HCT116 (cell line): ENCODE data around the gene DBNL. TPM values are rescaled to one million over a fixed set of nuclear protein-coding genes. Genes with fewer than 3 reads are reported as not detected.

Experiments
- ATAC-seq: fragments of 200-7000 bp; cut with Tn5 transposase; 2 replicates; pipeline ENCODE4 v1.9.1; 2020; ENCODE audit warnings: mild to moderate bottlenecking, moderate library complexity
- BruUV-seq: library from RNA; stranded (reverse); fragments of 400-500 nt; replicated peaks from 2 replicates; lab custom pipeline; 2021; lab: Mats Ljungman, UMichigan
- CTCF ChIA-PET: fragments of 300-600 bp; sonication (Branson Sonifier 250); formaldehyde crosslinking; loops from one replicate; lab custom pipeline; 2021; ENCODE audit warnings: antibody characterized with exemption; lab: Charles Lee
- POLR2A ChIA-PET: fragments of 300-600, 350-600 bp; sonication (Branson Sonifier 250); formaldehyde crosslinking; loops from one replicate; lab custom pipeline; 2021; ENCODE audit warnings: antibody characterized with exemption; lab: Charles Lee
- RAD21 ChIA-PET, 2 experiments: fragments of 300-600 bp; sonication (Branson Sonifier 250); formaldehyde crosslinking; loops; one replicate each; lab custom pipeline; 2023; ENCODE audit warnings: low total read pairs in 2 of 2; ENCODE audit not compliant: uncharacterized antibody in 2 of 2, unreplicated experiment in 2 of 2, low non-redundant PET in 1 of 2; lab: Charles Lee
- DNase-seq: peaks from one replicate; pipeline ENCODE4 v3.0.0-alpha.2; 2010; ENCODE audit warnings: low read depth, low spot score
- H2AFZ ChIP-seq: fragments of 200-600 bp; shearing (Covaris generic), sonication (generic); 2 replicates; pipeline ENCODE4 v1.6.1; 2017; ENCODE audit warnings: low read depth, mixed run types, mixed read lengths, antibody characterized with exemption, low read length; ENCODE audit not compliant: poor library complexity, severe bottlenecking
- H3K27ac ChIP-seq: 2 replicates; pipeline ENCODE4 v1.5.1; 2012; ENCODE audit warnings: low read depth, low read length
- H3K27me3 ChIP-seq: fragments of 200-600 bp; sonication (generic); 2 replicates; pipeline ENCODE4 v1.6.1; 2016; ENCODE audit warnings: mixed run types, low read length, mixed read lengths; ENCODE audit not compliant: insufficient read depth
- H3K36me3 ChIP-seq, 2 experiments: fragments of 200-500 bp in 1 of 2; fragments of 200-600 bp in 1 of 2; sonication (Bioruptor generic) in 1 of 2; sonication (generic) in 1 of 2; 2 replicates each; pipeline versions ENCODE4 v1.5.1 to v1.6.1; 2014 to 2016; ENCODE audit warnings: low read length in 2 of 2, inconsistent platforms in 1 of 2, mixed read lengths in 1 of 2, mixed run types in 1 of 2; ENCODE audit not compliant: insufficient read depth in 2 of 2, control insufficient read depth in 1 of 2
- H3K4me1 ChIP-seq, 2 experiments: fragments of 200-600 bp in 1 of 2; sonication (generic) in 1 of 2; 2 replicates each; pipeline versions ENCODE4 v1.5.1 to v1.6.1; 2012 to 2017; ENCODE audit warnings: low read length in 2 of 2, inconsistent platforms in 1 of 2, mild to moderate bottlenecking in 1 of 2, mixed read lengths in 1 of 2, mixed run types in 1 of 2, moderate library complexity in 1 of 2; ENCODE audit not compliant: insufficient read depth in 2 of 2, control insufficient read depth in 1 of 2
- H3K4me2 ChIP-seq: fragments of 200-600 bp; sonication (generic); 2 replicates; pipeline ENCODE4 v1.6.1; 2017; ENCODE audit warnings: mixed run types, low read length, mixed read lengths
- H3K4me3 ChIP-seq, 2 experiments: fragments of 200-600 bp in 1 of 2; sonication (generic) in 1 of 2; replicated peaks in 1 of 2; 2 replicates each; pipeline ENCODE4 v1.5.1; 2011 to 2016; ENCODE audit warnings: low read length in 2 of 2, control low read depth in 1 of 2, low read depth in 1 of 2, mild to moderate bottlenecking in 1 of 2, mixed read lengths in 1 of 2, mixed run types in 1 of 2
- H3K79me2 ChIP-seq: fragments of 200-600 bp; sonication (generic); 2 replicates; pipeline ENCODE4 v1.6.1; 2017; ENCODE audit warnings: mild to moderate bottlenecking, mixed run types, low read length, moderate library complexity, mixed read lengths; ENCODE audit not compliant: insufficient read depth
- H3K9ac ChIP-seq: fragments of 200-600 bp; sonication (generic); 2 replicates; pipeline ENCODE4 v1.6.1; 2016; ENCODE audit warnings: low read length, mixed read lengths
- H3K9me2 ChIP-seq: fragments of 200-600 bp; sonication (generic), shearing (Covaris generic); 2 replicates; pipeline ENCODE4 v1.6.1; 2017; ENCODE audit warnings: mixed run types, mild to moderate bottlenecking, moderate library complexity; ENCODE audit not compliant: insufficient read depth
- H3K9me3 ChIP-seq, 2 experiments: fragments of 200-500 bp in 1 of 2; fragments of 200-600 bp in 1 of 2; sonication (Bioruptor generic) in 1 of 2; sonication (generic) in 1 of 2; 2 replicates each; pipeline ENCODE4 v1.6.1; 2014 to 2017; ENCODE audit warnings: low read length in 2 of 2, mixed read lengths in 2 of 2, inconsistent platforms in 1 of 2, low read depth in 1 of 2, mild to moderate bottlenecking in 1 of 2, mixed run types in 1 of 2, moderate library complexity in 1 of 2; ENCODE audit not compliant: control insufficient read depth in 1 of 2, insufficient read depth in 1 of 2
- H4K20me1 ChIP-seq: fragments of 200-600 bp; sonication (generic), shearing (Covaris generic); 2 replicates; pipeline ENCODE4 v1.6.1; 2017; ENCODE audit warnings: mixed run types, mild to moderate bottlenecking, moderate library complexity; ENCODE audit not compliant: insufficient read depth
- CBX3 ChIP-seq: IDR thresholded peaks from 2 replicates; pipeline ENCODE4 v1.6.1; 2012; ENCODE audit warnings: low read depth
- CEBPB ChIP-seq: IDR thresholded peaks from 2 replicates; pipeline ENCODE4 v1.6.1; 2012; ENCODE audit warnings: low read depth
- EGR1 ChIP-seq: IDR thresholded peaks from 2 replicates; pipeline ENCODE4 v1.6.1; 2012; ENCODE audit warnings: low read depth
- ELF1 ChIP-seq: IDR thresholded peaks from 2 replicates; pipeline ENCODE4 v1.6.1; 2012; ENCODE audit warnings: low read depth, borderline replicate concordance
- EZH2phosphoT487 ChIP-seq: fragments of 200-600 bp; IDR thresholded peaks from 2 replicates; pipeline ENCODE4 v1.6.1; 2018; ENCODE audit warnings: antibody characterized with exemption, borderline replicate concordance
- FOSL1 ChIP-seq: IDR thresholded peaks from 2 replicates; pipeline ENCODE4 v1.6.1; 2012; ENCODE audit warnings: low read depth
- JUND ChIP-seq: IDR thresholded peaks from 2 replicates; pipeline ENCODE4 v1.6.1; 2012
- POLR2A ChIP-seq: IDR thresholded peaks from 2 replicates; pipeline ENCODE4 v1.7.0; 2011; ENCODE audit warnings: borderline replicate concordance; ENCODE audit not compliant: insufficient read depth, insufficient read length; ENCODE audit errors: extremely low read depth
- POLR2AphosphoS5 ChIP-seq: IDR thresholded peaks from 2 replicates; pipeline ENCODE4 v1.6.1; 2011; ENCODE audit warnings: mild to moderate bottlenecking, low read depth, low read length, moderate library complexity
- RAD21 ChIP-seq: IDR thresholded peaks from 2 replicates; pipeline ENCODE4 v1.6.1; 2012; ENCODE audit warnings: low read depth, mild to moderate bottlenecking
- SIN3A ChIP-seq: IDR thresholded peaks from 2 replicates; pipeline ENCODE4 v1.6.1; 2012; ENCODE audit warnings: low read depth
- SP1 ChIP-seq: IDR thresholded peaks from 2 replicates; pipeline ENCODE4 v1.6.1; 2012; ENCODE audit warnings: low read depth
- SRF ChIP-seq: IDR thresholded peaks from 2 replicates; pipeline ENCODE4 v1.6.1; 2012; ENCODE audit warnings: low read depth
- YY1 ChIP-seq: IDR thresholded peaks from 2 replicates; pipeline ENCODE4 v1.6.1; 2011; ENCODE audit warnings: low read length, low read depth, moderate library complexity, mild to moderate bottlenecking; ENCODE audit not compliant: insufficient replicate concordance; ENCODE audit errors: extremely low read depth
- ZFX ChIP-seq: fragments of 450-650 bp; IDR thresholded peaks from 2 replicates; pipeline ENCODE4 v1.6.1; 2017
- intact Hi-C: fragments of 100-400 bp; cut with micrococcal nuclease; formaldehyde crosslinking; loops from 2 replicates; pipeline ENCODE4 v1.10.0; 2022
- total RNA-seq: library from RNA; stranded (reverse); gene quantifications from one replicate; pipeline ENCODE4 v1.2.1, GENCODE V29; 2021; ENCODE audit not compliant: unreplicated experiment
- TF ChIP-seq, protein P1 (sequence below): IDR thresholded peaks from 2 replicates; pipeline ENCODE4 v1.6.1; 2011; ENCODE audit warnings: mild to moderate bottlenecking, low read length, moderate library complexity; ENCODE audit not compliant: insufficient replicate concordance; ENCODE audit errors: extremely low read depth
- TF ChIP-seq, protein P2 (sequence below): IDR thresholded peaks from 2 replicates; pipeline ENCODE4 v1.6.1; 2012; ENCODE audit warnings: low read depth
- TF ChIP-seq, protein P3 (sequence below): IDR thresholded peaks from 2 replicates; pipeline ENCODE4 v1.6.1; 2012
- TF ChIP-seq, protein P4 (sequence below): IDR thresholded peaks from 2 replicates; pipeline ENCODE4 v1.6.1; 2012

DBNL gene
- total RNA-seq, 1 experiment from 2014 or later = 39.4 TPM

DNA sequence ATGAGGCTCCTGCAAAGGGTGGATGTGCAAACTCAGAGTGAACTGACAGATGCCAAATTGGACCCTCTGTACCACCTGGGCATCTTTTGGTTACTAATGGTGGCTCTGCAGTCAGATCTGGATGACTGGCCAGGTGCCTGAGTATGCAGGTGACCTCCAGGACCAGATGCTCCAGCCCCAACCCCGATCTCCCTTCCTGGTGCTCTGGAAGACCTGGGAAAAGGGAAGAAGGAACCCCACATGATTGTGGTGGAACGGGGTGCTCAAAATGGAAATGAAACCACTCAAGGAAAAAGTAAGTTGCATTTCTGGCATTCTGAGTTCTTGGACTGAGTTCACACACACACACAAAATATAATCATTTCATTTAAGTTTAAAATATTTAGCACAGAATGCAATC lies 49.9 kb downstream of the DBNL start:
- no peak overlapping the region for H2AFZ ChIP-seq
- no peak overlapping the region for H3K4me2 ChIP-seq
- ChIA-PET RAD21 (no interaction called here), POLR2A (no interaction called here), CTCF (no interaction called here)
- H3K36me3 ChIP-seq = no peaks in the 10 kb centered on the region
- no peaks in the 10 kb centered on the region for H3K79me2 ChIP-seq
- no TSS peak for BruUV-seq
- no peak overlapping the region for H3K9ac ChIP-seq
- no peaks in the 10 kb centered on the region for H3K9me3 ChIP-seq
- intact Hi-C loops = no loop called here
- H3K9me2 ChIP-seq = no peaks in the 10 kb centered on the region
- no peak for ATAC-seq
- no peak overlapping the region for H3K4me3 ChIP-seq
- no peak overlapping the region for H3K27ac ChIP-seq
- no peaks in the 10 kb centered on the region for H3K27me3 ChIP-seq
- TF ChIP-seq, protein P1, sequence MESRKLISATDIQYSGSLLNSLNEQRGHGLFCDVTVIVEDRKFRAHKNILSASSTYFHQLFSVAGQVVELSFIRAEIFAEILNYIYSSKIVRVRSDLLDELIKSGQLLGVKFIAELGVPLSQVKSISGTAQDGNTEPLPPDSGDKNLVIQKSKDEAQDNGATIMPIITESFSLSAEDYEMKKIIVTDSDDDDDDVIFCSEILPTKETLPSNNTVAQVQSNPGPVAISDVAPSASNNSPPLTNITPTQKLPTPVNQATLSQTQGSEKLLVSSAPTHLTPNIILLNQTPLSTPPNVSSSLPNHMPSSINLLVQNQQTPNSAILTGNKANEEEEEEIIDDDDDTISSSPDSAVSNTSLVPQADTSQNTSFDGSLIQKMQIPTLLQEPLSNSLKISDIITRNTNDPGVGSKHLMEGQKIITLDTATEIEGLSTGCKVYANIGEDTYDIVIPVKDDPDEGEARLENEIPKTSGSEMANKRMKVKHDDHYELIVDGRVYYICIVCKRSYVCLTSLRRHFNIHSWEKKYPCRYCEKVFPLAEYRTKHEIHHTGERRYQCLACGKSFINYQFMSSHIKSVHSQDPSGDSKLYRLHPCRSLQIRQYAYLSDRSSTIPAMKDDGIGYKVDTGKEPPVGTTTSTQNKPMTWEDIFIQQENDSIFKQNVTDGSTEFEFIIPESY = no peak
- TF ChIP-seq, protein P2, sequence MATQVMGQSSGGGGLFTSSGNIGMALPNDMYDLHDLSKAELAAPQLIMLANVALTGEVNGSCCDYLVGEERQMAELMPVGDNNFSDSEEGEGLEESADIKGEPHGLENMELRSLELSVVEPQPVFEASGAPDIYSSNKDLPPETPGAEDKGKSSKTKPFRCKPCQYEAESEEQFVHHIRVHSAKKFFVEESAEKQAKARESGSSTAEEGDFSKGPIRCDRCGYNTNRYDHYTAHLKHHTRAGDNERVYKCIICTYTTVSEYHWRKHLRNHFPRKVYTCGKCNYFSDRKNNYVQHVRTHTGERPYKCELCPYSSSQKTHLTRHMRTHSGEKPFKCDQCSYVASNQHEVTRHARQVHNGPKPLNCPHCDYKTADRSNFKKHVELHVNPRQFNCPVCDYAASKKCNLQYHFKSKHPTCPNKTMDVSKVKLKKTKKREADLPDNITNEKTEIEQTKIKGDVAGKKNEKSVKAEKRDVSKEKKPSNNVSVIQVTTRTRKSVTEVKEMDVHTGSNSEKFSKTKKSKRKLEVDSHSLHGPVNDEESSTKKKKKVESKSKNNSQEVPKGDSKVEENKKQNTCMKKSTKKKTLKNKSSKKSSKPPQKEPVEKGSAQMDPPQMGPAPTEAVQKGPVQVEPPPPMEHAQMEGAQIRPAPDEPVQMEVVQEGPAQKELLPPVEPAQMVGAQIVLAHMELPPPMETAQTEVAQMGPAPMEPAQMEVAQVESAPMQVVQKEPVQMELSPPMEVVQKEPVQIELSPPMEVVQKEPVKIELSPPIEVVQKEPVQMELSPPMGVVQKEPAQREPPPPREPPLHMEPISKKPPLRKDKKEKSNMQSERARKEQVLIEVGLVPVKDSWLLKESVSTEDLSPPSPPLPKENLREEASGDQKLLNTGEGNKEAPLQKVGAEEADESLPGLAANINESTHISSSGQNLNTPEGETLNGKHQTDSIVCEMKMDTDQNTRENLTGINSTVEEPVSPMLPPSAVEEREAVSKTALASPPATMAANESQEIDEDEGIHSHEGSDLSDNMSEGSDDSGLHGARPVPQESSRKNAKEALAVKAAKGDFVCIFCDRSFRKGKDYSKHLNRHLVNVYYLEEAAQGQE = no peak
- TF ChIP-seq ELF1 (no peak), POLR2A (no peak), CBX3 (no peak), ZFX (no peak), JUND (no peak), SRF (no peak), EGR1 (no peak), RAD21 (no peak), FOSL1 (no peak), YY1 (no peak), SIN3A (no peak), POLR2AphosphoS5 (no peak), CEBPB (no peak), SP1 (no peak), EZH2phosphoT487 (no peak)
- TF ChIP-seq, protein P3, sequence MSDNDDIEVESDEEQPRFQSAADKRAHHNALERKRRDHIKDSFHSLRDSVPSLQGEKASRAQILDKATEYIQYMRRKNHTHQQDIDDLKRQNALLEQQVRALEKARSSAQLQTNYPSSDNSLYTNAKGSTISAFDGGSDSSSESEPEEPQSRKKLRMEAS = no peak
- TF ChIP-seq, protein P4, sequence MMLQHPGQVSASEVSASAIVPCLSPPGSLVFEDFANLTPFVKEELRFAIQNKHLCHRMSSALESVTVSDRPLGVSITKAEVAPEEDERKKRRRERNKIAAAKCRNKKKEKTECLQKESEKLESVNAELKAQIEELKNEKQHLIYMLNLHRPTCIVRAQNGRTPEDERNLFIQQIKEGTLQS = no peak
- TF ChIP-seq, all 23 proteins: peak for 0
- no peak for DNase-seq
- no peaks in the 10 kb centered on the region for H4K20me1 ChIP-seq
- H3K4me1 ChIP-seq = peaks cover 0 to 1% of the 10 kb centered on the region in 2 experiments; a peak in 2 of 4 replicates
